Raji (cell line): ENCODE data around the gene PTPRD.

ENCODE experiments used
- POLR2A ChIP-seq: IDR thresholded peaks from 2 replicates; pipeline ENCODE4 v1.6.1; 2011; ENCODE audit warnings: low read depth, low read length, control low read depth; ENCODE audit not compliant: insufficient read depth

PTPRD gene

GRCh38 chr9:9396518-9396917 lies 1216.3 kb downstream of the PTPRD start:
- TF ChIP-seq POLR2A: no peak

- no peak for TF ChIP-seq POLR2A
Observed at GRCh38 chr9:9395539-9395938, 1217.3 kb downstream of the PTPRD start.

DNA sequence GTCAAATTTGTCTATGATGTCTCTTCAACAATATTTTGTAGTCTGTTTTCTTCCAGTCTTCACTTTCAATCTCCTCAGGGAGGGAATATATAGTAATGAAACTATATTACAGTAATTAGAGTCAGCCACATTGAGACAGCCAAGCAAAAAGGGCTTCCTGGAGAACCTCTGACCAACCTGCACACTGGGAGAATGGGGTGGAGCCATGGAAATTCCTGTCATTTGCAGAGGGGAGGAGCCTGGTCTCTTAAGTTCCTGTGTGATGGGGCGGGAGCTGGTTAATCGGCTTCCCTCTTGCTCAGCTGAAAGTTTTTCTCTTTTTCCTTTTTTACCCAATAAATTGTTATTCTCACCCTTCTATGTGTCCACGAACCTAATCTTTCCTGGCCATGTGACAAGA lies 1220.0 kb downstream of the PTPRD start:
- no peak for TF ChIP-seq POLR2A

DNA sequence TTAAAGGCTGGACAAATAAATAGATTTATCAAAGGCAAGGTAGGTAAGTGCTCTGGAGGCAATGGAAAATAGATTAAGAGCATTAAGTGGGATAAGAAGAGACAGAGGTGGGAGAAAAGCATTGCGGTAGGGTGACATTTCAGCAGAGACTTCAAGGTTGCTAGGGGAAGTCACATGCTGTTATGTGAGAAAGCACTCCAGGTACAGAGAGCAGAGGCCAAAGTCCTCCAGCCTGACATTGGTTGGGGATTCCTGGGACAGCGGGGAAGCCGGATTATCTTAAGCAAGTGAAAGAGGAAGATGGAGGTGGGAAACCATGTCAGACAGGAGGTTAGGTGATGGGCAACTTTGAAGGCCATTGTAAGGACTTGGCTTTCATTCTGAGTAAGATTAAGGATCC lies 1222.9 kb downstream of the PTPRD start:
- no peak for TF ChIP-seq POLR2A

DNA sequence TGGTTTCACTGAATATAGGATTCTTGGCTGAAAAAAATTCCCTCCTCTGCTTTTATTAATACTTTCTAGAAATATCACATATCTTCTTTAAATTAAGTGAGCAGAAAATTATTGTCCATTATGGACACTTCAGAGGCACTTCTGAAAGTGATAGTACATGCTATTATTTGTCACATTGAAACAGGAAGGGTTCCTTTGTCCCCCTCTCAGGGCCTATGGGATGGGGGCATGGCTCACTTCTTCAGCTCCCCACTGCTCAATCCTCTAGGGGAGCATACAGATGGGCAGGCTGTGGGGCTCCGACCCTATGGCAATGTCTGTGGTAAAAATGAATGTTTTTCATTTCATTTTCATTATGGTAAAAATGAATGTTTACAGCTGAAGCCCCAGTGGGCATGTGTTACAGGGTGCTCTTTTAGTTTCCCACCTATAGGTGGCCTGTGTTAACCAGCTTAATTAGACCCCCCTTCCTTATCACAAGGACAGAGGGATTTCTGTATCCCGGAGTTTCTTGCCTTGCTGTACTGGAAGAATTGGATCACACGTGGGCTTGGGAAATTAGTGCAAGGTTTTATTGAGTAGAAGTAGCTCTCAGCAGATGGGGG lies 1225.2 kb downstream of the PTPRD start:
- no peak for TF ChIP-seq POLR2A

GRCh38 chr9:9362332-9362731 lies 1250.5 kb downstream of the PTPRD start:
- TF ChIP-seq POLR2A: no peak

GRCh38 chr9:9352877-9353481 lies 1259.8 kb downstream of the PTPRD start:
- TF ChIP-seq POLR2A: no peak

DNA sequence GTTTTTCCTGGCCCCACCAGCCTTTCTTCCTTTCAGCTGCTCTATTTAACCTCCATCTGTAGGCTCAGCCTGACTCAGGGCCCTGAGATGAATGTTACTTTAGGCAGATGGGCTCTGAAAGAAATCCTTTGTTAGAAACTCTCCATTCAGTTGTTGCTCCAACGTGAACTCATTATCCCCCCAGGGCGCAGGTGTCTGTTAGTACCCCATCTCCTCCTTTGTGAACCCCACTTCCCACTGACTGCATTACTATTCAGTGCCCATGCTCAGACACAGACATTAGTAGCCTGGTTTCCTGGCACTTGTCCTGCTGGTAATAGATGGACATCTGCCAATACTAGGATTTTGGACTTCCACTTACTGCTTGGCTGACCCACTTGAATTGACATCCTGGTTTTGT lies 1271.6 kb downstream of the PTPRD start:
- TF ChIP-seq POLR2A: no peak

DNA sequence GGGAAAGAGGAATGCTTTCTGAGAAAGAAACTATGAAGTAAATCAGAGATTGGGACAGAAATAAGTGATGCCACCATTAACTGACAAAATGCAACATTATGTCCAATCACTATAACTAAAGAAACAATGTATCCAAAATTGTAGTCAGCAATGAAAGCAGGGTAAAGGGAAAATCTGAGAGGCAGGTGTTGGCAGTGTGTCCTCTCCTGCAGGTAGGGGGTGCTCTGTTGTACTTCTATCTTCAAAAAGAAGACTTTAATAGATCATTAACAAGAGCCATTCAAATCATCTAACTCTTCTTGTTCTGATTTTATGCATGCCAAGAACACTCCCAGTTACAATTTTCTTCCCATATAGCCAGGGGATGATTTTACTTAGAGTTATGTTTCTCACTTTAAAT lies 1275.7 kb downstream of the PTPRD start:
- TF ChIP-seq POLR2A: no peak

GRCh38 chr9:9326749-9327148 lies 1286.1 kb downstream of the PTPRD start:
- no peak for TF ChIP-seq POLR2A

- TF ChIP-seq POLR2A: no peak
Observed at GRCh38 chr9:9319007-9319406, 1293.8 kb downstream of the PTPRD start.

DNA sequence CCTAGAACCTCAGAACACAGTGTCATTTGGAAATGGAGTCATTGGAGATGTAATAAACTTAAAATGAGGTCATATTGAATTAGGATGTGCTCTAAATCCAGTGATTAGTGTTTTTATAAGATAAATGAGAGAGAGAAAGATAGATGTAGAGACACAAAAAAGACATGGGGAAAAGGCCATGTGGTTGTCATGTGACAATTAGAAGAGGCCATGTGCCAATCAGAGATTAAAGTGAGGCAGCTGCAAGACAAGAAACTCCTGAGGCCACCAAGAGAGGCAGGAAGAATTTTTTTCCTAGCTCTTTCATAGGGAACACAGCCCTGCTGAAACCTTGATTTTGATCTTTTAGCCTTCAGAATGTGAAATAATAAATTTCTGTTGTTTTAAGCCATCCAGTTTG lies 1307.2 kb downstream of the PTPRD start:
- no peak for TF ChIP-seq POLR2A

- TF ChIP-seq POLR2A: no peak
Observed at GRCh38 chr9:9299134-9299533, 1313.7 kb downstream of the PTPRD start.

GRCh38 chr9:9286001-9286400 lies 1326.8 kb downstream of the PTPRD start:
- no peak for TF ChIP-seq POLR2A

GRCh38 chr9:9284201-9284600 lies 1328.6 kb downstream of the PTPRD start:
- no peak for TF ChIP-seq POLR2A

DNA sequence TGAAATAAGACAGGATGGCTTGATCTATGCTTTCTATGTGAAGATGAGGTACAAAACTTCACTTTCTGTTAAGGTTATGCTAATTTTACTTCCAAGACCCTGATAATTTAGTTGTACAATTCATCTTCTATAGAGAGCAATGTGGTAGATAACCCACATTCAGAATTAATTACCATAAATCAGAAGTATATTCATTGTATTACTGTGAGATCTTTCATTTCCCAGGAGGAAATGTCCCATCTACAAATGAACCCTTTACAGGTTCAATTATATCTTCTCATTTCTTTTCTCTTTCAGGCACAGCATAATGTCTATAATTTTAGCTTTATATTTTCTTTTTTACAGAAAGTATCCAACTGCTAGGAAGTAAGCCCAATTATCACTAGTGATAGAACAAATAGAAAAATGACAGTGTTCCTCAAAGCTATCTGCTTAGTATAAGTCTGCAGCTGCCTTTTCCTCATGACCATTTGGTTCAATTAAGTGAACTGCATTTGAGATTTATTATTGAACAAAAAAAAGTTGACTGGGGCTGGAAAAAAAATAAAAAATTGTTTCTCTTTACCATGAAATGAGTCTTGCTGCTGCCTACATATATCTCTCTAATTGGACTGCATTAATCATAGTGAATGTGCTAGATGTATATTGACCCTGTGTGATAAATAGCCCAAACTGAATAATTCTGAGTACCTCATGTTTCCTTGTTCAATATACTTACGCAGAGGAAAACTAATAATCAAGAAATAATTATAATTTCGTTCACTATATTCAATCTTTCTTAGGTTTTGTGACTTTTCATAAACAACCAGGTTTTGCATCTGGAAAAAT lies 1329.4 kb downstream of the PTPRD start:
- no peak for TF ChIP-seq POLR2A
